ENCODE data around the gene MAPK10.

MAPK10 gene

GRCh38 chr4:85951099-85951498 lies 408.8 kb downstream of the MAPK10 start:
- H4K20me1 ChIP-seq (ENCODE audit: insufficient read depth): no peaks in the 10 kb centered on the region
- no peak overlapping the region for H2AFZ ChIP-seq (ENCODE audit: low read depth)
- H3K79me2 ChIP-seq (ENCODE audit: insufficient read depth, low read depth): no peaks in the 10 kb centered on the region
- no peaks in the 10 kb centered on the region for H3K36me3 ChIP-seq (ENCODE audit: insufficient read depth)
- H3K4me1 ChIP-seq (ENCODE audit: low read depth, poor library complexity, severe bottlenecking): no peaks in the 10 kb centered on the region
- no peak overlapping the region for H3K4me3 ChIP-seq (IDR thresholded peaks at IDR 0.05; ENCODE audit: insufficient read depth, low read depth, low read length)
- H3K9ac ChIP-seq: no peak overlapping the region
- no peak overlapping the region for H3K4me2 ChIP-seq
- H3K27me3 ChIP-seq (ENCODE audit: insufficient read depth, low read depth): no peaks in the 10 kb centered on the region
- no peak for TF ChIP-seq CTCF (conservative IDR thresholded peaks at IDR 0.05; ENCODE audit: low read depth, low read length)
- H3K27ac ChIP-seq: no peak overlapping the region

GRCh38 chr4:85946821-85947220 lies 413.0 kb downstream of the MAPK10 start:
- Histone ChIP-seq H3K9ac (no peak overlapping the region), H4K20me1 (ENCODE audit: insufficient read depth) (no peaks in the 10 kb centered on the region), H3K4me1 (ENCODE audit: low read depth, poor library complexity, severe bottlenecking) (no peaks in the 10 kb centered on the region), H3K36me3 (ENCODE audit: insufficient read depth) (no peaks in the 10 kb centered on the region), H3K27me3 (ENCODE audit: insufficient read depth, low read depth) (no peaks in the 10 kb centered on the region), H3K4me2 (no peak overlapping the region), H2AFZ (ENCODE audit: low read depth) (no peak overlapping the region), H3K4me3 (IDR thresholded peaks at IDR 0.05; ENCODE audit: insufficient read depth, low read depth, low read length) (no peak overlapping the region), H3K27ac (no peak overlapping the region), H3K79me2 (ENCODE audit: insufficient read depth, low read depth) (no peaks in the 10 kb centered on the region)
- no peak for TF ChIP-seq CTCF (conservative IDR thresholded peaks at IDR 0.05; ENCODE audit: low read depth, low read length)

GRCh38 chr4:85942107-85942506 lies 417.7 kb downstream of the MAPK10 start:
- no peak for TF ChIP-seq CTCF (conservative IDR thresholded peaks at IDR 0.05; ENCODE audit: low read depth, low read length)
- H3K27ac ChIP-seq: no peak overlapping the region
- no peak overlapping the region for H3K4me3 ChIP-seq (IDR thresholded peaks at IDR 0.05; ENCODE audit: insufficient read depth, low read depth, low read length)
- no peaks in the 10 kb centered on the region for H3K36me3 ChIP-seq (ENCODE audit: insufficient read depth)
- H4K20me1 ChIP-seq (ENCODE audit: insufficient read depth): no peaks in the 10 kb centered on the region
- no peak overlapping the region for H2AFZ ChIP-seq (ENCODE audit: low read depth)
- no peaks in the 10 kb centered on the region for H3K79me2 ChIP-seq (ENCODE audit: insufficient read depth, low read depth)
- H3K27me3 ChIP-seq (ENCODE audit: insufficient read depth, low read depth): no peaks in the 10 kb centered on the region
- no peak overlapping the region for H3K4me2 ChIP-seq
- no peak overlapping the region for H3K9ac ChIP-seq
- no peaks in the 10 kb centered on the region for H3K4me1 ChIP-seq (ENCODE audit: low read depth, poor library complexity, severe bottlenecking)

- H3K27ac ChIP-seq: no peak overlapping the region
- no peak for TF ChIP-seq CTCF (conservative IDR thresholded peaks at IDR 0.05; ENCODE audit: low read depth, low read length)
- H2AFZ ChIP-seq (ENCODE audit: low read depth): no peak overlapping the region
- H3K4me2 ChIP-seq: no peak overlapping the region
- H3K4me1 ChIP-seq (ENCODE audit: low read depth, poor library complexity, severe bottlenecking): no peaks in the 10 kb centered on the region
- H3K9ac ChIP-seq: no peak overlapping the region
- H4K20me1 ChIP-seq (ENCODE audit: insufficient read depth): no peaks in the 10 kb centered on the region
- no peaks in the 10 kb centered on the region for H3K79me2 ChIP-seq (ENCODE audit: insufficient read depth, low read depth)
- H3K36me3 ChIP-seq (ENCODE audit: insufficient read depth): no peaks in the 10 kb centered on the region
- no peak overlapping the region for H3K4me3 ChIP-seq (IDR thresholded peaks at IDR 0.05; ENCODE audit: insufficient read depth, low read depth, low read length)
- no peaks in the 10 kb centered on the region for H3K27me3 ChIP-seq (ENCODE audit: insufficient read depth, low read depth)
These were observed 419.7 kb downstream of the MAPK10 start for GRCh38 chr4:85940151-85940550.
